ENCODE data around the gene IGHMBP2.

Gene IGHMBP2

GRCh38 chr11:68896171-68896959 lies 7.3 kb upstream of the IGHMBP2 start:
- TF ChIP-seq POLR2AphosphoS5 (IDR thresholded peaks at IDR 0.05; ENCODE audit: borderline replicate concordance, low read depth, low read length) = no peak
- no peak for DNase-seq (ENCODE audit: low read depth, low spot score)
- Histone ChIP-seq H3K36me3 (ENCODE audit: insufficient read depth, low read length) (peaks cover 75% of the 10 kb centered on the region), H3K9ac (ENCODE audit: insufficient read length) (no peak overlapping the region), H3K27ac (no peak overlapping the region), H3K9me3 (ENCODE audit: low read depth, low read length) (no peaks in the 10 kb centered on the region), H3K4me3 (no peak overlapping the region)

GRCh38 chr11:68897441-68897840 lies 6.2 kb upstream of the IGHMBP2 start:
- no peaks in the 10 kb centered on the region for H3K9me3 ChIP-seq (ENCODE audit: low read depth, low read length)
- H3K36me3 ChIP-seq (ENCODE audit: insufficient read depth, low read length) = peaks cover 69% of the 10 kb centered on the region
- H3K9ac ChIP-seq (ENCODE audit: insufficient read length) = no peak overlapping the region
- TF ChIP-seq EZH2 (IDR thresholded peaks at IDR 0.05) (no peak), FOXP2 (optimal IDR thresholded peaks at IDR 0.05; ENCODE audit: control extremely low read depth, extremely low read length, insufficient read depth) (no peak), POLR2AphosphoS5 (IDR thresholded peaks at IDR 0.05; ENCODE audit: borderline replicate concordance, low read depth, low read length) (no peak)
- no peak overlapping the region for H3K27ac ChIP-seq
- no peak for DNase-seq (ENCODE audit: low read depth, low spot score)
- H3K4me3 ChIP-seq = no peak overlapping the region

GRCh38 chr11:68900835-68901381 lies 2.8 kb upstream of the IGHMBP2 start:
- DNase-seq (ENCODE audit: low read depth, low spot score) = no peak
- H3K9me3 ChIP-seq (ENCODE audit: low read depth, low read length) = no peaks in the 10 kb centered on the region
- H3K36me3 ChIP-seq (ENCODE audit: insufficient read depth, low read length) = peaks cover 47% of the 10 kb centered on the region
- no peak overlapping the region for H3K9ac ChIP-seq (ENCODE audit: insufficient read length)
- TF ChIP-seq POLR2AphosphoS5 (IDR thresholded peaks at IDR 0.05; ENCODE audit: borderline replicate concordance, low read depth, low read length) = no peak
- TF ChIP-seq FOXP2 (optimal IDR thresholded peaks at IDR 0.05; ENCODE audit: control extremely low read depth, extremely low read length, insufficient read depth) = no peak
- no peak for TF ChIP-seq EZH2 (IDR thresholded peaks at IDR 0.05)
- H3K4me3 ChIP-seq = no peak overlapping the region
- H3K27ac ChIP-seq = no peak overlapping the region

GRCh38 chr11:68904248-68904847 lies 657 bp downstream of the IGHMBP2 start:
- no peak for DNase-seq (ENCODE audit: low read depth, low spot score)
- H3K27ac ChIP-seq = 0 out of 2 replicates have a peak overlapping the region, but pooled peaks have one; percentile 20
- no peak for TF ChIP-seq EZH2 (IDR thresholded peaks at IDR 0.05)
- no peak for TF ChIP-seq POLR2AphosphoS5 (IDR thresholded peaks at IDR 0.05; ENCODE audit: borderline replicate concordance, low read depth, low read length)
- TF ChIP-seq FOXP2 (optimal IDR thresholded peaks at IDR 0.05; ENCODE audit: control extremely low read depth, extremely low read length, insufficient read depth) = no peak
- no peaks in the 10 kb centered on the region for H3K9me3 ChIP-seq (ENCODE audit: low read depth, low read length)
- H3K9ac ChIP-seq (ENCODE audit: insufficient read length) = peak overlapping the region; percentile 90
- H3K36me3 ChIP-seq (ENCODE audit: insufficient read depth, low read length) = peaks cover 38% of the 10 kb centered on the region
- peak overlapping the region; percentile 96 for H3K4me3 ChIP-seq

GRCh38 chr11:68905421-68906360 lies 2.0 kb downstream of the IGHMBP2 start:
- DNase-seq (ENCODE audit: low read depth, low spot score) = no peak
- Histone ChIP-seq H3K9me3 (ENCODE audit: low read depth, low read length) (no peaks in the 10 kb centered on the region), H3K27ac (no peak overlapping the region), H3K4me3 (peak overlapping the region; percentile 96), H3K9ac (ENCODE audit: insufficient read length) (peak overlapping the region; percentile 90), H3K36me3 (ENCODE audit: insufficient read depth, low read length) (peaks cover 33% of the 10 kb centered on the region)
- TF ChIP-seq EZH2 (IDR thresholded peaks at IDR 0.05) (no peak), FOXP2 (optimal IDR thresholded peaks at IDR 0.05; ENCODE audit: control extremely low read depth, extremely low read length, insufficient read depth) (no peak), POLR2AphosphoS5 (IDR thresholded peaks at IDR 0.05; ENCODE audit: borderline replicate concordance, low read depth, low read length) (no peak)

GRCh38 chr11:68908273-68908672 lies 4.6 kb downstream of the IGHMBP2 start:
- no peak for TF ChIP-seq POLR2AphosphoS5 (IDR thresholded peaks at IDR 0.05; ENCODE audit: borderline replicate concordance, low read depth, low read length)
- no peak for TF ChIP-seq EZH2 (IDR thresholded peaks at IDR 0.05)
- TF ChIP-seq FOXP2 (optimal IDR thresholded peaks at IDR 0.05; ENCODE audit: control extremely low read depth, extremely low read length, insufficient read depth) = no peak
- no peaks in the 10 kb centered on the region for H3K9me3 ChIP-seq (ENCODE audit: low read depth, low read length)
- DNase-seq (ENCODE audit: low read depth, low spot score) = no peak
- H3K27ac ChIP-seq = no peak overlapping the region
- H3K36me3 ChIP-seq (ENCODE audit: insufficient read depth, low read length) = peaks cover 45% of the 10 kb centered on the region; the same call in 1 of the 2 replicates
- no peak overlapping the region for H3K4me3 ChIP-seq
- no peak overlapping the region for H3K9ac ChIP-seq (ENCODE audit: insufficient read length)

GRCh38 chr11:68910965-68911364 lies 7.3 kb downstream of the IGHMBP2 start:
- no peak for TF ChIP-seq POLR2AphosphoS5 (IDR thresholded peaks at IDR 0.05; ENCODE audit: borderline replicate concordance, low read depth, low read length)
- TF ChIP-seq EZH2 (IDR thresholded peaks at IDR 0.05) = no peak
- no peak for TF ChIP-seq FOXP2 (optimal IDR thresholded peaks at IDR 0.05; ENCODE audit: control extremely low read depth, extremely low read length, insufficient read depth)
- Histone ChIP-seq H3K36me3 (ENCODE audit: insufficient read depth, low read length) (peaks cover 63% of the 10 kb centered on the region; the same call in 1 of the 2 replicates), H3K4me3 (no peak overlapping the region), H3K9ac (ENCODE audit: insufficient read length) (no peak overlapping the region), H3K9me3 (ENCODE audit: low read depth, low read length) (no peaks in the 10 kb centered on the region), H3K27ac (no peak overlapping the region)
- DNase-seq (ENCODE audit: low read depth, low spot score) = no peak

GRCh38 chr11:68911731-68912130 lies 8.0 kb downstream of the IGHMBP2 start:
- no peaks in the 10 kb centered on the region for H3K9me3 ChIP-seq (ENCODE audit: low read depth, low read length)
- H3K36me3 ChIP-seq (ENCODE audit: insufficient read depth, low read length) = peaks cover 67% of the 10 kb centered on the region
- no peak for DNase-seq (ENCODE audit: low read depth, low spot score)
- H3K27ac ChIP-seq = no peak overlapping the region
- H3K9ac ChIP-seq (ENCODE audit: insufficient read length) = no peak overlapping the region
- TF ChIP-seq POLR2AphosphoS5 (IDR thresholded peaks at IDR 0.05; ENCODE audit: borderline replicate concordance, low read depth, low read length) = no peak
- no peak for TF ChIP-seq EZH2 (IDR thresholded peaks at IDR 0.05)
- no peak for TF ChIP-seq FOXP2 (optimal IDR thresholded peaks at IDR 0.05; ENCODE audit: control extremely low read depth, extremely low read length, insufficient read depth)
- H3K4me3 ChIP-seq = no peak overlapping the region

Measured in SK-N-MC (cell line).